ENCODE measurements around the gene NTN1. TPM values are rescaled to one million over a fixed set of nuclear protein-coding genes. Genes with fewer than 3 reads are reported as not detected.

NTN1 gene
- total RNA-seq, 1 experiment from 2014 or later, result 17.7 TPM

GRCh38 chr17:9242983-9243382, 221.7 kb downstream of the NTN1 start:
- no peak for TF ChIP-seq EZH2 (IDR thresholded peaks at IDR 0.05; ENCODE audit: low read depth)
- TF ChIP-seq CTCF (conservative IDR thresholded peaks at IDR 0.05), result no peak
- intact Hi-C loops (cut with micrococcal nuclease; ENCODE audit: unreplicated experiment), result no loop called here
- Histone ChIP-seq H3K27me3 (ENCODE audit: insufficient read depth, low read depth) (no peaks in the 10 kb centered on the region), H3K4me2 (no peak overlapping the region), H3K9me2 (ENCODE audit: insufficient read depth) (no peaks in the 10 kb centered on the region), H2AFZ (no peak overlapping the region), H3K4me1 (replicated peaks; ENCODE audit: insufficient read depth) (no peaks in the 10 kb centered on the region), H4K20me1 (ENCODE audit: insufficient read depth) (no peaks in the 10 kb centered on the region), H3K4me3 (no peak overlapping the region), H3K9me3 (ENCODE audit: insufficient read depth, low read depth) (no peaks in the 10 kb centered on the region), H3K79me2 (ENCODE audit: low read depth) (no peaks in the 10 kb centered on the region), H3K27ac (no peak overlapping the region), H3K36me3 (ENCODE audit: low read depth) (no peaks in the 10 kb centered on the region), H3F3A (ENCODE audit: insufficient read depth, low read depth) (no peaks in the 10 kb centered on the region)
- ChIA-PET POLR2A (ENCODE audit: unreplicated experiment) (no interaction called here), CTCF (no interaction called here)
- no peak for DNase-seq
- no TSS peak for BruUV-seq (replicated peaks)

- Histone ChIP-seq H3K27ac (no peak overlapping the region), H3K9me2 (ENCODE audit: insufficient read depth) (no peaks in the 10 kb centered on the region), H3K4me3 (no peak overlapping the region), H2AFZ (no peak overlapping the region), H3K27me3 (ENCODE audit: insufficient read depth, low read depth) (no peaks in the 10 kb centered on the region), H3K4me1 (replicated peaks; ENCODE audit: insufficient read depth) (no peaks in the 10 kb centered on the region), H3K9me3 (ENCODE audit: insufficient read depth, low read depth) (no peaks in the 10 kb centered on the region), H3K4me2 (no peak overlapping the region), H3K79me2 (ENCODE audit: low read depth) (no peaks in the 10 kb centered on the region), H3K36me3 (ENCODE audit: low read depth) (no peaks in the 10 kb centered on the region), H4K20me1 (ENCODE audit: insufficient read depth) (no peaks in the 10 kb centered on the region), H3F3A (ENCODE audit: insufficient read depth, low read depth) (no peaks in the 10 kb centered on the region)
- DNase-seq, result no peak
- ChIA-PET CTCF (interaction anchor here (0.7 kb wide), 1 partner anchor 281 kb away, joined by 4 read pairs; no protein-coding TSS in a partner anchor), POLR2A (ENCODE audit: unreplicated experiment) (no interaction called here)
- TF ChIP-seq EZH2 (IDR thresholded peaks at IDR 0.05; ENCODE audit: low read depth) (no peak), CTCF (conservative IDR thresholded peaks at IDR 0.05) (no peak)
- no TSS peak for BruUV-seq (replicated peaks)
- intact Hi-C loops (cut with micrococcal nuclease; ENCODE audit: unreplicated experiment), result no loop called here
Measured at GRCh38 chr17:9244066-9245052, 223.0 kb downstream of the NTN1 start.

- Histone ChIP-seq H3F3A (ENCODE audit: insufficient read depth, low read depth) (no peaks in the 10 kb centered on the region), H4K20me1 (ENCODE audit: insufficient read depth) (no peaks in the 10 kb centered on the region), H3K4me1 (replicated peaks; ENCODE audit: insufficient read depth) (no peaks in the 10 kb centered on the region), H2AFZ (no peak overlapping the region), H3K27ac (no peak overlapping the region), H3K9me2 (ENCODE audit: insufficient read depth) (no peaks in the 10 kb centered on the region), H3K27me3 (ENCODE audit: insufficient read depth, low read depth) (no peaks in the 10 kb centered on the region), H3K79me2 (ENCODE audit: low read depth) (no peaks in the 10 kb centered on the region), H3K36me3 (ENCODE audit: low read depth) (no peaks in the 10 kb centered on the region), H3K4me3 (no peak overlapping the region), H3K9me3 (ENCODE audit: insufficient read depth, low read depth) (no peaks in the 10 kb centered on the region), H3K4me2 (no peak overlapping the region)
- no TSS peak for BruUV-seq (replicated peaks)
- ChIA-PET POLR2A (ENCODE audit: unreplicated experiment) (no interaction called here), CTCF (no interaction called here)
- intact Hi-C loops (cut with micrococcal nuclease; ENCODE audit: unreplicated experiment), result no loop called here
- no peak for DNase-seq
- TF ChIP-seq EZH2 (IDR thresholded peaks at IDR 0.05; ENCODE audit: low read depth) (no peak), CTCF (conservative IDR thresholded peaks at IDR 0.05) (no peak)
Measured at GRCh38 chr17:9247401-9247938, 226.2 kb downstream of the NTN1 start.

Data from PC-9 (cell line).